ENCODE data around the gene TAF3. TPM values are rescaled to one million over a fixed set of nuclear protein-coding genes. Genes with fewer than 3 reads are reported as not detected.

The TAF3 gene
- total and polyA plus RNA-seq, 2 donors (not counting 1 experiment from before 2014, with no cell fraction given) = 7.0 to 20.1 TPM

- POLR2A ChIA-PET = no interaction called here
- Histone ChIP-seq H3K4me3 (ENCODE audit: control extremely low read depth in 1 of 5, extremely low read depth in 1 of 5, insufficient read depth in 1 of 5, low read depth in 2 of 5, low read length in 4 of 5) (peak within 1 kb of the TSS in 4 of 5 experiments; percentile 24 to 52 (median 40)), H3K36me3 (replicated peaks in 1 of 2; ENCODE audit: control extremely low read depth in 1 of 2, control insufficient read depth in 1 of 2, extremely low read depth in 1 of 2, insufficient read depth in 2 of 2, low read length in 1 of 2) (no peaks in the 10 kb centered on the region), H3K4me1 (ENCODE audit: control insufficient read depth in 2 of 2, insufficient read depth in 2 of 2, low read length in 2 of 2) (peaks cover 69 to 76% of the 10 kb centered on the region in 2 donors), H3K79me2 (ENCODE audit: control insufficient read depth, insufficient read depth, low read length) (no peaks in the 10 kb centered on the region), H3K27ac (ENCODE audit: low read length in 2 of 2) (no peak within 1 kb of the TSS), H4K20me1 (ENCODE audit: control insufficient read depth, insufficient read depth, low read length, poor library complexity, severe bottlenecking) (no peaks in the 10 kb centered on the region), H3K9ac (ENCODE audit: low read length) (peak within 1 kb of the TSS; percentile 56), H3K4me2 (replicated peaks; ENCODE audit: low read depth, low read length, poor library complexity, severe bottlenecking) (peak within 1 kb of the TSS; percentile 69), H2AFZ (ENCODE audit: insufficient read depth, low read depth, low read length, poor library complexity, severe bottlenecking) (peak within 1 kb of the TSS; percentile 38), H3K27me3 (replicated peaks in 1 of 4; ENCODE audit: control extremely low read depth in 1 of 4, control insufficient read depth in 3 of 4, insufficient read depth in 4 of 4, low read length in 3 of 4) (peaks cover 0 to 86% (median 49%) of the 10 kb centered on the region in 4 experiments), H3K9me3 (ENCODE audit: control extremely low read depth in 1 of 3, control insufficient read depth in 2 of 3, insufficient read depth in 1 of 3, low read length in 2 of 3) (peaks cover 0 to 52% (median 0%) of the 10 kb centered on the region in 3 donors)
- 4% methylated on average over 44 of the region's 65 CpGs for WGBS (ENCODE audit: insufficient coverage)
- TF ChIP-seq EZH2 (IDR thresholded peaks at IDR 0.05; ENCODE audit: borderline replicate concordance, insufficient read depth, low read depth, low read length, poor library complexity, severe bottlenecking) = no peak
- TF ChIP-seq, protein P1, sequence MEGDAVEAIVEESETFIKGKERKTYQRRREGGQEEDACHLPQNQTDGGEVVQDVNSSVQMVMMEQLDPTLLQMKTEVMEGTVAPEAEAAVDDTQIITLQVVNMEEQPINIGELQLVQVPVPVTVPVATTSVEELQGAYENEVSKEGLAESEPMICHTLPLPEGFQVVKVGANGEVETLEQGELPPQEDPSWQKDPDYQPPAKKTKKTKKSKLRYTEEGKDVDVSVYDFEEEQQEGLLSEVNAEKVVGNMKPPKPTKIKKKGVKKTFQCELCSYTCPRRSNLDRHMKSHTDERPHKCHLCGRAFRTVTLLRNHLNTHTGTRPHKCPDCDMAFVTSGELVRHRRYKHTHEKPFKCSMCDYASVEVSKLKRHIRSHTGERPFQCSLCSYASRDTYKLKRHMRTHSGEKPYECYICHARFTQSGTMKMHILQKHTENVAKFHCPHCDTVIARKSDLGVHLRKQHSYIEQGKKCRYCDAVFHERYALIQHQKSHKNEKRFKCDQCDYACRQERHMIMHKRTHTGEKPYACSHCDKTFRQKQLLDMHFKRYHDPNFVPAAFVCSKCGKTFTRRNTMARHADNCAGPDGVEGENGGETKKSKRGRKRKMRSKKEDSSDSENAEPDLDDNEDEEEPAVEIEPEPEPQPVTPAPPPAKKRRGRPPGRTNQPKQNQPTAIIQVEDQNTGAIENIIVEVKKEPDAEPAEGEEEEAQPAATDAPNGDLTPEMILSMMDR (IDR thresholded peaks at IDR 0.05) = no peak
- Mint-ChIP-seq H3K9me3 (ENCODE audit: insufficient read depth) (no peaks in the 10 kb centered on the region), H3K27me3 (peaks cover 44% of the 10 kb centered on the region), H3K27ac (peak within 1 kb of the TSS; percentile 66), H3K4me3 (peak within 1 kb of the TSS; percentile 85), H3K4me1 (peaks cover 40% of the 10 kb centered on the region)
- DNase-seq (peak; percentile 57), ATAC-seq (ENCODE audit: low read depth) (peak; percentile 37)
- intact Hi-C loops (cut with micrococcal nuclease) = loop anchor here (2.0 to 10.0 kb wide), 2 partner anchors 16 to 580 kb away; no protein-coding TSS in a partner anchor
- CTCF ChIA-PET = no interaction called here
Measured at GRCh38 chr10:8054494-8055407, 236.4 kb downstream of the TAF3 start, which contains the start of gene GATA3. GATA3 (plus strand) TSS chr10:8054688; CDS start chr10:8055656, 968 bp downstream.
